RWPE2 (cell line): ENCODE results near the gene ABHD10.

Source experiments
- ATAC-seq: fragments of 200-7000 bp; cut with Tn5 transposase; 3 replicates; pipeline ENCODE4 v1.9.1; 2021; ENCODE audit warnings: low read depth
- DNase-seq: peaks from one replicate; pipeline ENCODE4 v3.0.0-alpha.2; 2020; ENCODE audit warnings: low spot score
- H3K27ac ChIP-seq: fragments of 450-650 bp; 2 replicates; pipeline ENCODE4 v1.5.1; 2017; ENCODE audit warnings: mild to moderate bottlenecking; ENCODE audit not compliant: poor library complexity, severe bottlenecking
- H3K27me3 ChIP-seq: fragments of 250-450 bp; sonication (Bioruptor Pico); 2 replicates; pipeline ENCODE4 v1.5.1; 2021; ENCODE audit warnings: mild to moderate bottlenecking, moderate library complexity; ENCODE audit not compliant: insufficient read depth, poor library complexity, severe bottlenecking
- H3K36me3 ChIP-seq: fragments of 250-450 bp; sonication (Bioruptor Pico); 2 replicates; pipeline ENCODE4 v1.5.1; 2020; ENCODE audit warnings: low read depth, mild to moderate bottlenecking, moderate library complexity
- H3K4me1 ChIP-seq: fragments of 250-450 bp; sonication (Bioruptor Pico); 2 replicates; pipeline ENCODE4 v1.5.1; 2021; ENCODE audit warnings: mild to moderate bottlenecking, moderate library complexity; ENCODE audit not compliant: insufficient read depth, poor library complexity, severe bottlenecking
- H3K4me3 ChIP-seq: fragments of 250-450 bp; sonication (Bioruptor Pico); 2 replicates; pipeline ENCODE4 v1.5.1; 2021; ENCODE audit warnings: mild to moderate bottlenecking, moderate library complexity; ENCODE audit not compliant: severe bottlenecking
- H3K9me3 ChIP-seq: fragments of 250-450 bp; sonication (Bioruptor Pico); 2 replicates; pipeline ENCODE4 v1.5.1; 2021; ENCODE audit warnings: mild to moderate bottlenecking, moderate library complexity; ENCODE audit not compliant: severe bottlenecking
- CTCF ChIP-seq: fragments of 450-650 bp; IDR thresholded peaks from one replicate; pipeline ENCODE4 v1.5.1; 2017; ENCODE audit warnings: mild to moderate bottlenecking, moderate library complexity; ENCODE audit not compliant: poor library complexity, severe bottlenecking

The ABHD10 gene

GRCh38 chr3:111947231-111947630 is 31.6 kb upstream of the ABHD10 start:
- DNase-seq (no peak), ATAC-seq (no peak)
- no peaks in the 10 kb centered on the region for H3K9me3 ChIP-seq
- TF ChIP-seq CTCF, result no peak
- no peak overlapping the region for H3K4me3 ChIP-seq
- H3K4me1 ChIP-seq, result peaks cover 19% of the 10 kb centered on the region
- no peaks in the 10 kb centered on the region for H3K27me3 ChIP-seq
- H3K27ac ChIP-seq, result no peak overlapping the region
- H3K36me3 ChIP-seq, result peaks cover 97% of the 10 kb centered on the region

GRCh38 chr3:111948786-111949185 is 30.0 kb upstream of the ABHD10 start:
- no peak for TF ChIP-seq CTCF
- no peak overlapping the region for H3K27ac ChIP-seq
- DNase-seq (no peak), ATAC-seq (no peak)
- no peaks in the 10 kb centered on the region for H3K9me3 ChIP-seq
- H3K27me3 ChIP-seq, result no peaks in the 10 kb centered on the region
- H3K4me1 ChIP-seq, result peaks cover 5% of the 10 kb centered on the region
- H3K36me3 ChIP-seq, result peaks cover 97% of the 10 kb centered on the region
- H3K4me3 ChIP-seq, result no peak overlapping the region

GRCh38 chr3:111949712-111950111 is 29.1 kb upstream of the ABHD10 start:
- Histone ChIP-seq H3K4me3 (no peak overlapping the region), H3K36me3 (peaks cover 97% of the 10 kb centered on the region), H3K27ac (no peak overlapping the region), H3K27me3 (no peaks in the 10 kb centered on the region), H3K4me1 (no peaks in the 10 kb centered on the region), H3K9me3 (no peaks in the 10 kb centered on the region)
- ATAC-seq (no peak), DNase-seq (no peak)
- no peak for TF ChIP-seq CTCF

- no peak for TF ChIP-seq CTCF
- Histone ChIP-seq H3K36me3 (peaks cover 99% of the 10 kb centered on the region), H3K4me1 (no peaks in the 10 kb centered on the region)
Measured at GRCh38 chr3:111951032-111951431, 27.8 kb upstream of the ABHD10 start.

GRCh38 chr3:111952086-111952485 is 26.7 kb upstream of the ABHD10 start:
- no peak for ATAC-seq
- no peak for TF ChIP-seq CTCF

More at GRCh38 chr3:111951032-111951431, 27.8 kb upstream of the ABHD10 start:
- DNase-seq (no peak), ATAC-seq (no peak)
- H3K27me3 ChIP-seq, result no peaks in the 10 kb centered on the region
- no peak overlapping the region for H3K4me3 ChIP-seq
- H3K9me3 ChIP-seq, result no peaks in the 10 kb centered on the region
- H3K27ac ChIP-seq, result no peak overlapping the region

More at GRCh38 chr3:111952086-111952485, 26.7 kb upstream of the ABHD10 start:
- peaks cover 99% of the 10 kb centered on the region for H3K36me3 ChIP-seq
- H3K27me3 ChIP-seq, result no peaks in the 10 kb centered on the region
- H3K9me3 ChIP-seq, result no peaks in the 10 kb centered on the region
- DNase-seq, result no peak
- H3K4me1 ChIP-seq, result no peaks in the 10 kb centered on the region
- no peak overlapping the region for H3K27ac ChIP-seq
- H3K4me3 ChIP-seq, result no peak overlapping the region
